OCI-LY7 (cell line): ENCODE measurements around the gene ADGRF3.

Experiments
- EZH2phosphoT487 ChIP-seq: fragments of 200-600 bp; sonication (generic); IDR thresholded peaks from 2 replicates; pipeline ENCODE4 v1.6.1; 2018; ENCODE audit warnings: low read depth, borderline replicate concordance, mild to moderate bottlenecking, mixed run types, antibody characterized with exemption, low read length, moderate library complexity, mixed read lengths
- TF ChIP-seq, protein P1 (sequence below): fragments of 200-600 bp; sonication (generic); conservative IDR thresholded peaks from 2 replicates; pipeline ENCODE4 v1.5.1; 2014; ENCODE audit warnings: mild to moderate bottlenecking, antibody characterized with exemption, low read length, moderate library complexity, mixed read lengths

GRCh38 chr2:26349690-26350089 is 3.1 kb upstream of the ADGRF3 start:
- TF ChIP-seq, protein P1, sequence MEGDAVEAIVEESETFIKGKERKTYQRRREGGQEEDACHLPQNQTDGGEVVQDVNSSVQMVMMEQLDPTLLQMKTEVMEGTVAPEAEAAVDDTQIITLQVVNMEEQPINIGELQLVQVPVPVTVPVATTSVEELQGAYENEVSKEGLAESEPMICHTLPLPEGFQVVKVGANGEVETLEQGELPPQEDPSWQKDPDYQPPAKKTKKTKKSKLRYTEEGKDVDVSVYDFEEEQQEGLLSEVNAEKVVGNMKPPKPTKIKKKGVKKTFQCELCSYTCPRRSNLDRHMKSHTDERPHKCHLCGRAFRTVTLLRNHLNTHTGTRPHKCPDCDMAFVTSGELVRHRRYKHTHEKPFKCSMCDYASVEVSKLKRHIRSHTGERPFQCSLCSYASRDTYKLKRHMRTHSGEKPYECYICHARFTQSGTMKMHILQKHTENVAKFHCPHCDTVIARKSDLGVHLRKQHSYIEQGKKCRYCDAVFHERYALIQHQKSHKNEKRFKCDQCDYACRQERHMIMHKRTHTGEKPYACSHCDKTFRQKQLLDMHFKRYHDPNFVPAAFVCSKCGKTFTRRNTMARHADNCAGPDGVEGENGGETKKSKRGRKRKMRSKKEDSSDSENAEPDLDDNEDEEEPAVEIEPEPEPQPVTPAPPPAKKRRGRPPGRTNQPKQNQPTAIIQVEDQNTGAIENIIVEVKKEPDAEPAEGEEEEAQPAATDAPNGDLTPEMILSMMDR: no peak
- TF ChIP-seq EZH2phosphoT487: no peak
